OCI-LY7 (cell line): ENCODE measurements around the gene ALLC. TPM values are rescaled to one million over a fixed set of nuclear protein-coding genes. Genes with fewer than 3 reads are reported as not detected.

Source experiments
- BruUV-seq: library from RNA; stranded (reverse); fragments of 400-500 nt; replicated peaks from 2 replicates; lab custom pipeline; 2021; lab: Mats Ljungman, UMichigan
- CTCF ChIA-PET: fragments of 300-600 bp; sonication (Branson Sonifier 250); formaldehyde crosslinking; loops from one replicate; lab custom pipeline; 2022; ENCODE audit warnings: antibody characterized with exemption; ENCODE audit not compliant: unreplicated experiment; lab: Charles Lee
- POLR2A ChIA-PET: fragments of 300-600 bp; sonication (Branson Sonifier 250); formaldehyde crosslinking; loops from one replicate; lab custom pipeline; 2022; ENCODE audit warnings: antibody characterized with exemption; lab: Charles Lee
- DNase-seq: peaks from one replicate; pipeline ENCODE4 v3.0.0-alpha.2; 2015; ENCODE audit warnings: low spot score
- H2AFZ ChIP-seq: fragments of 200-600 bp; sonication (generic), shearing (Covaris generic); 2 replicates; pipeline ENCODE4 v1.6.1; 2014; ENCODE audit warnings: mild to moderate bottlenecking, antibody characterized with exemption, low read length, moderate library complexity
- H3K27ac ChIP-seq: fragments of 200-600 bp; sonication (generic); 2 replicates; pipeline ENCODE4 v1.5.1; 2014; ENCODE audit warnings: mixed run types, low read depth, mild to moderate bottlenecking, moderate library complexity, low read length, inconsistent platforms; ENCODE audit not compliant: poor library complexity, severe bottlenecking
- H3K36me3 ChIP-seq: fragments of 200-600 bp; sonication (generic); 2 replicates; pipeline ENCODE4 v1.6.1; 2014; ENCODE audit warnings: mild to moderate bottlenecking, antibody characterized with exemption, low read length, moderate library complexity, mixed read lengths; ENCODE audit not compliant: insufficient read depth
- H3K4me1 ChIP-seq: fragments of 200-600 bp; sonication (generic); 2 replicates; pipeline ENCODE4 v1.5.1; 2014; ENCODE audit warnings: mild to moderate bottlenecking, low read length; ENCODE audit not compliant: insufficient read depth, poor library complexity, severe bottlenecking
- H3K4me2 ChIP-seq: fragments of 200-600 bp; sonication (generic); 2 replicates; pipeline ENCODE4 v1.6.1; 2014; ENCODE audit warnings: mild to moderate bottlenecking, low read length
- H3K4me3 ChIP-seq: fragments of 200-600 bp; sonication (generic); 2 replicates; pipeline ENCODE4 v1.5.1; 2014; ENCODE audit warnings: mild to moderate bottlenecking, low read depth, low read length; ENCODE audit not compliant: poor library complexity, severe bottlenecking
- H3K79me2 ChIP-seq: fragments of 200-600 bp; sonication (generic); 2 replicates; pipeline ENCODE4 v1.6.1; 2016; ENCODE audit warnings: low read depth, mild to moderate bottlenecking, low read length, moderate library complexity, mixed read lengths; ENCODE audit not compliant: insufficient read depth
- H3K9me2 ChIP-seq: fragments of 200-600 bp; sonication (generic); 2 replicates; pipeline ENCODE4 v1.6.1; 2016; ENCODE audit warnings: mild to moderate bottlenecking, low read length, mixed read lengths; ENCODE audit not compliant: insufficient read depth
- H3K9me3 ChIP-seq: fragments of 200-600 bp; sonication (generic); 2 replicates; pipeline ENCODE4 v1.6.1; 2014; ENCODE audit warnings: mild to moderate bottlenecking, mixed run types, low read length, mixed read lengths
- H4K20me1 ChIP-seq: fragments of 200-600 bp; sonication (generic); 2 replicates; pipeline ENCODE4 v1.6.1; 2014; ENCODE audit warnings: mild to moderate bottlenecking, antibody characterized with exemption, low read length, moderate library complexity, mixed read lengths; ENCODE audit not compliant: insufficient read depth
- EZH2phosphoT487 ChIP-seq: fragments of 200-600 bp; sonication (generic); IDR thresholded peaks from 2 replicates; pipeline ENCODE4 v1.6.1; 2018; ENCODE audit warnings: low read depth, borderline replicate concordance, mild to moderate bottlenecking, mixed run types, antibody characterized with exemption, low read length, moderate library complexity, mixed read lengths
- intact Hi-C: fragments of 100-400 bp; cut with micrococcal nuclease; formaldehyde crosslinking; loops from one replicate; pipeline ENCODE4 v1.10.0; 2022; ENCODE audit not compliant: unreplicated experiment
- total RNA-seq, 2 experiments: library from RNA; depleted of rRNA in 1 of 2; stranded (reverse); fragments of >200 nt in 1 of 2; shearing (Covaris generic) in 1 of 2; gene quantifications; 2 replicates each; pipeline ENCODE4 v1.2.3, GENCODE V29; 2014 to 2022
- TF ChIP-seq, protein P1 (sequence below): fragments of 200-600 bp; sonication (generic); conservative IDR thresholded peaks from 2 replicates; pipeline ENCODE4 v1.5.1; 2014; ENCODE audit warnings: mild to moderate bottlenecking, antibody characterized with exemption, low read length, moderate library complexity, mixed read lengths

ALLC gene
- total RNA-seq, 2 experiments from 2014 or later = not detected

DNA sequence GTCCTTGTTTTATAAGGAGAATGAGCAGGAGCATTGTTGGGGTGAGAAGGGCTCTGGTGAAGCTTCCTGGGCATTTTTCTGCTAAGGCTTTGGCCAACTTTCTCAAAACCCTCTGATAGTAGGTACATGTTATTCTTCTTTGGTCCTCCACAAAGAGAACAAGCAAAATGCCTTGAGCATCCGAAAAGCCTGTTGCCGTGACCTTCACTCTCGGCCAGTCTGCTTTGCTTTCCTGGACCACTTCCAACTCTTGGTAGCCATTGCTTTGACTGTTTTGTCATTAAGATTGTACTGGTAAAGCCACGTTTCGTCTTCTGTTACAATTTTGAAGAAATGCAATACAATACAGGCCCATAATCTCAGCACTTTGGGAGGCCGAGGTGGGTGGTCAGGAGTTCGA, 27.4 kb upstream of the ALLC start:
- no peak overlapping the region for H2AFZ ChIP-seq
- no peaks in the 10 kb centered on the region for H3K79me2 ChIP-seq
- CTCF ChIA-PET = no interaction called here
- no peak for DNase-seq
- H4K20me1 ChIP-seq = no peaks in the 10 kb centered on the region
- TF ChIP-seq, protein P1, sequence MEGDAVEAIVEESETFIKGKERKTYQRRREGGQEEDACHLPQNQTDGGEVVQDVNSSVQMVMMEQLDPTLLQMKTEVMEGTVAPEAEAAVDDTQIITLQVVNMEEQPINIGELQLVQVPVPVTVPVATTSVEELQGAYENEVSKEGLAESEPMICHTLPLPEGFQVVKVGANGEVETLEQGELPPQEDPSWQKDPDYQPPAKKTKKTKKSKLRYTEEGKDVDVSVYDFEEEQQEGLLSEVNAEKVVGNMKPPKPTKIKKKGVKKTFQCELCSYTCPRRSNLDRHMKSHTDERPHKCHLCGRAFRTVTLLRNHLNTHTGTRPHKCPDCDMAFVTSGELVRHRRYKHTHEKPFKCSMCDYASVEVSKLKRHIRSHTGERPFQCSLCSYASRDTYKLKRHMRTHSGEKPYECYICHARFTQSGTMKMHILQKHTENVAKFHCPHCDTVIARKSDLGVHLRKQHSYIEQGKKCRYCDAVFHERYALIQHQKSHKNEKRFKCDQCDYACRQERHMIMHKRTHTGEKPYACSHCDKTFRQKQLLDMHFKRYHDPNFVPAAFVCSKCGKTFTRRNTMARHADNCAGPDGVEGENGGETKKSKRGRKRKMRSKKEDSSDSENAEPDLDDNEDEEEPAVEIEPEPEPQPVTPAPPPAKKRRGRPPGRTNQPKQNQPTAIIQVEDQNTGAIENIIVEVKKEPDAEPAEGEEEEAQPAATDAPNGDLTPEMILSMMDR = no peak
- TF ChIP-seq EZH2phosphoT487 = no peak
- H3K9me3 ChIP-seq = no peaks in the 10 kb centered on the region
- no peak overlapping the region for H3K4me3 ChIP-seq
- H3K36me3 ChIP-seq = no peaks in the 10 kb centered on the region
- intact Hi-C loops = no loop called here
- no peaks in the 10 kb centered on the region for H3K4me1 ChIP-seq
- BruUV-seq = no TSS peak
- H3K27ac ChIP-seq = no peak overlapping the region
- no peak overlapping the region for H3K4me2 ChIP-seq
- POLR2A ChIA-PET = no interaction called here
- no peaks in the 10 kb centered on the region for H3K9me2 ChIP-seq

DNA sequence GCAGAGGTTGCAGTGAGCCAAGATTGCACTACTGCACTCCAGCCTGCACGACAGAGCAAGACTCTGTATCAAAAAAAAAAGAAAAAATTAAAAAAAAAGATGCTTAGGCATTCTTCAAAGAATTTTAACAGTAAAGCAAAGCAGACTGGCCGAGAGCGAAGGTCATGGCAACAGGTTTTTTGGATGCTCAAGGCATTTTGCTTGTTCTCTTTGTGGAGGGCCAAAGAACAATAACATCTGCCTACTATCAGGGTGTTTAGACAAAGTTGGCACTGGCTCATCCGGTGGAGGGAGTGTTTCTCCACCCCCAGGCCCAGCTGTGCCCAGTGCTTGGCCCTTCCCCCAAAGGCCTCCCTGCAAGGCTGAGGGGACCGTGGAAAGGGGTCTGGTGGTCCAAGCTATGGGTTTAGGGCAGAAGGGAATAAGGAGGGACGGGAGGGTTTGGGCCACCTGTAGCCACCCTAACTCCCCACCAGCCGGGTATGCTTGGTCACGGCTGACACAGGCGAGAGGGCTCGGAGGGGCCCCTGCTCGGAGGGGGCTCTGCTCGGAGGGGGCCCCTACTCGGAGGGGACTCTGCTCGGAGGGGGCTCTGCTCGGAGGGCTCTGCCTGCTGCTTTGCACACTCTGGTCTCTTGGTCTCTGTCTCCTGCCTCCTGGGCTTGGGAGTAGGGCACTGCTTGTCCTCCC, 26.7 kb upstream of the ALLC start:
- no peaks in the 10 kb centered on the region for H3K36me3 ChIP-seq

More for the DNA sequence above, 26.7 kb upstream of the ALLC start:
- H3K4me2 ChIP-seq = no peak overlapping the region
- ChIA-PET CTCF (no interaction called here), POLR2A (no interaction called here)
- H3K4me1 ChIP-seq = no peaks in the 10 kb centered on the region
- no peak overlapping the region for H3K27ac ChIP-seq
- H3K4me3 ChIP-seq = no peak overlapping the region
- BruUV-seq = no TSS peak
- no peaks in the 10 kb centered on the region for H3K9me3 ChIP-seq
- no peaks in the 10 kb centered on the region for H4K20me1 ChIP-seq
- no peaks in the 10 kb centered on the region for H3K9me2 ChIP-seq
- no peak for TF ChIP-seq EZH2phosphoT487
- TF ChIP-seq, protein P1 = no peak
- H2AFZ ChIP-seq = no peak overlapping the region
- intact Hi-C loops = no loop called here
- DNase-seq = no peak
- no peaks in the 10 kb centered on the region for H3K79me2 ChIP-seq
